Stomach (tissue), 4 donors: ENCODE data around the gene LIMS2.

ENCODE experiments used
- CTCF ChIP-seq, 7 experiments: fragments of 450-650 bp in 4 of 7; fragments of 200-600 bp in 3 of 7; sonication (generic) in 3 of 7; IDR thresholded peaks; one replicate each; pipeline ENCODE4 v1.5.1; 2016 to 2019; ENCODE audit warnings: antibody characterized with exemption in 7 of 7, control low read depth in 2 of 7, mild to moderate bottlenecking in 1 of 7
- POLR2A ChIP-seq, 4 donors: fragments of 450-650 bp; IDR thresholded peaks; one replicate each; pipeline ENCODE4 v1.6.1; 2016; ENCODE audit warnings: antibody characterized with exemption in 4 of 4, control low read depth in 2 of 4, mild to moderate bottlenecking in 1 of 4, moderate library complexity in 1 of 4

- no peak for TF ChIP-seq CTCF (IDR thresholded peaks at IDR 0.05)
- TF ChIP-seq POLR2A (IDR thresholded peaks at IDR 0.05), result no peak
Observed at GRCh38 chr2:127634626-127635379, 40.5 kb downstream of the LIMS2 start.
